ENCODE results near the gene DYRK1A. TPM values are rescaled to one million over a fixed set of nuclear protein-coding genes. Genes with fewer than 3 reads are reported as not detected.

DYRK1A gene
- polyA plus RNA-seq, 1 donor (not counting 4 experiments of a cell fraction or from before 2014, with no cell fraction given), result 25.3 TPM

DNA sequence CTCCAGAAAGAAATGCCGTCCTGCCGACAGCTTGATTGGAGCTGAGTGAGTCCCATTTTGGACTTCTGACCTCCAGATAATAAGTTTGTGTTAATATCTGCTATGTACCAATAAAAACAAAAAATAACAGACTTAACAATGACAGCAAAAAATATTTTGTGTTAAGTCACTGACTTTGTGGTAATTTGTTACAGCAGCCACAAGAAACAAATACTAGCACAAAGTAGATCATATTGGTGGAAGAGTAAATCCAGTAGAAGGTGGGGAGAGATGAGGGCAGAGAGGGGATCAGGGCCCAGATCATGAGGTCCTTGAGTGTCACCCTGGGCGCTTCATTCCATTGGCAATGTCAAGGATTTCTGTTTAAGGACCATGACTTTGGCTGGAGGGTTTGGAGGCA lies 168.6 kb downstream of the DYRK1A start:
- no peaks in the 10 kb centered on the region for H3K79me2 ChIP-seq (ENCODE audit: control insufficient read depth, insufficient read depth, low read length)
- H4K20me1 ChIP-seq (ENCODE audit: control insufficient read depth, extremely low read depth, insufficient read depth, low read length), result no peaks in the 10 kb centered on the region
- H3K4me1 ChIP-seq (ENCODE audit: control insufficient read depth, extremely low read depth, insufficient read depth, low read length), result peaks cover 16% of the 10 kb centered on the region
- no peak overlapping the region for H3K9ac ChIP-seq (ENCODE audit: control insufficient read depth, extremely low read depth, insufficient read depth, low read length)
- no peak overlapping the region for H3K4me3 ChIP-seq (ENCODE audit: control insufficient read depth in 2 of 3, extremely low read depth in 1 of 3, insufficient read depth in 2 of 3, low read depth in 1 of 3, low read length in 3 of 3)
- no peaks in the 10 kb centered on the region for H3K9me1 ChIP-seq (ENCODE audit: control insufficient read depth, extremely low read depth, insufficient read depth, low read length)
- H2AFZ ChIP-seq (ENCODE audit: control insufficient read depth, low read length), result no peak overlapping the region
- peaks cover 5% of the 10 kb centered on the region for H3K9me3 ChIP-seq (ENCODE audit: control insufficient read depth, low read depth, low read length)
- peaks cover 9% of the 10 kb centered on the region for H3K27me3 ChIP-seq (ENCODE audit: control insufficient read depth, extremely low read depth, insufficient read depth, low read length)
- TF ChIP-seq, protein P1, sequence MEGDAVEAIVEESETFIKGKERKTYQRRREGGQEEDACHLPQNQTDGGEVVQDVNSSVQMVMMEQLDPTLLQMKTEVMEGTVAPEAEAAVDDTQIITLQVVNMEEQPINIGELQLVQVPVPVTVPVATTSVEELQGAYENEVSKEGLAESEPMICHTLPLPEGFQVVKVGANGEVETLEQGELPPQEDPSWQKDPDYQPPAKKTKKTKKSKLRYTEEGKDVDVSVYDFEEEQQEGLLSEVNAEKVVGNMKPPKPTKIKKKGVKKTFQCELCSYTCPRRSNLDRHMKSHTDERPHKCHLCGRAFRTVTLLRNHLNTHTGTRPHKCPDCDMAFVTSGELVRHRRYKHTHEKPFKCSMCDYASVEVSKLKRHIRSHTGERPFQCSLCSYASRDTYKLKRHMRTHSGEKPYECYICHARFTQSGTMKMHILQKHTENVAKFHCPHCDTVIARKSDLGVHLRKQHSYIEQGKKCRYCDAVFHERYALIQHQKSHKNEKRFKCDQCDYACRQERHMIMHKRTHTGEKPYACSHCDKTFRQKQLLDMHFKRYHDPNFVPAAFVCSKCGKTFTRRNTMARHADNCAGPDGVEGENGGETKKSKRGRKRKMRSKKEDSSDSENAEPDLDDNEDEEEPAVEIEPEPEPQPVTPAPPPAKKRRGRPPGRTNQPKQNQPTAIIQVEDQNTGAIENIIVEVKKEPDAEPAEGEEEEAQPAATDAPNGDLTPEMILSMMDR (optimal IDR thresholded peaks at IDR 0.05 in 1 of 3, IDR thresholded peaks at IDR 0.05 in 1 of 3, conservative IDR thresholded peaks at IDR 0.05 in 1 of 3; ENCODE audit: extremely low read depth in 1 of 3, insufficient read depth in 2 of 3, low read length in 3 of 3), result no peak
- no peak for TF ChIP-seq EZH2 (IDR thresholded peaks at IDR 0.05; ENCODE audit: low read length)
- dilution Hi-C loops (cut with MboI; ENCODE audit: extremely low pct_ligation_motif_present, low sequenced_read_pairs), result no loop called here
- FAIRE-seq, result no peak
- no peak overlapping the region for H3K27ac ChIP-seq (ENCODE audit: control insufficient read depth, insufficient read depth, low read length)
- DNase-seq (ENCODE audit: low read depth, low spot score), result no peak
- H3K36me3 ChIP-seq (ENCODE audit: control insufficient read depth in 2 of 2, extremely low read depth in 1 of 2, insufficient read depth in 2 of 2, low read length in 2 of 2), result no peaks in the 10 kb centered on the region
- H3K4me2 ChIP-seq (ENCODE audit: control insufficient read depth, extremely low read depth, insufficient read depth, low read depth, low read length), result no peak overlapping the region

DNA sequence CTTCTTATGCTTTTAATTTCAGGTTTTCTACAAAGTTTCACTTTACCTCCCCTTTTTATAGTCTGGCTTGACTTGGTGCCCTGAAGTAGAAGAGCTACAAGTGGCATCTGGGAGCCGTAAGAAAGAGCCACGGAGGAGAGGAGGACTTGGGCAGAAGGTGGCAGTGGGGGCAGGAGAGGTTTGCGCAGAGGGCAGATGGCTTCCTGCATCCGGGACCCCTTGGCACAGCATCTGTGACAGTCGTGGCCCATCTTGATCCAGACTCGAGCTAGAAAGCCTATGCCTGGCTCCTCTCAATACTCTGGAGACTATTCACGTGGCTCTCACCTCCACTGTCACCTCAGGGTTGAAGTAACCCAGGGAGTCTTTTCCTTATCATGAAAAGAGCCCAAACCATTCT lies 169.1 kb downstream of the DYRK1A start:
- no peaks in the 10 kb centered on the region for H3K36me3 ChIP-seq (ENCODE audit: control insufficient read depth in 2 of 2, extremely low read depth in 1 of 2, insufficient read depth in 2 of 2, low read length in 2 of 2)
- no peak overlapping the region for H3K27ac ChIP-seq (ENCODE audit: control insufficient read depth, insufficient read depth, low read length)
- peaks cover 9% of the 10 kb centered on the region for H3K27me3 ChIP-seq (ENCODE audit: control insufficient read depth, extremely low read depth, insufficient read depth, low read length)
- dilution Hi-C loops (cut with MboI; ENCODE audit: extremely low pct_ligation_motif_present, low sequenced_read_pairs), result no loop called here
- TF ChIP-seq, protein P1 (optimal IDR thresholded peaks at IDR 0.05 in 1 of 3, IDR thresholded peaks at IDR 0.05 in 1 of 3, conservative IDR thresholded peaks at IDR 0.05 in 1 of 3; ENCODE audit: extremely low read depth in 1 of 3, insufficient read depth in 2 of 3, low read length in 3 of 3), result no peak
- peaks cover 5% of the 10 kb centered on the region for H3K9me3 ChIP-seq (ENCODE audit: control insufficient read depth, low read depth, low read length)
- no peak overlapping the region for H3K4me3 ChIP-seq (ENCODE audit: control insufficient read depth in 2 of 3, extremely low read depth in 1 of 3, insufficient read depth in 2 of 3, low read depth in 1 of 3, low read length in 3 of 3)
- DNase-seq (ENCODE audit: low read depth, low spot score), result no peak
- H3K79me2 ChIP-seq (ENCODE audit: control insufficient read depth, insufficient read depth, low read length), result no peaks in the 10 kb centered on the region
- no peak for FAIRE-seq
- no peak overlapping the region for H3K9ac ChIP-seq (ENCODE audit: control insufficient read depth, extremely low read depth, insufficient read depth, low read length)
- no peak overlapping the region for H2AFZ ChIP-seq (ENCODE audit: control insufficient read depth, low read length)
- H3K4me2 ChIP-seq (ENCODE audit: control insufficient read depth, extremely low read depth, insufficient read depth, low read depth, low read length), result no peak overlapping the region
- H3K9me1 ChIP-seq (ENCODE audit: control insufficient read depth, extremely low read depth, insufficient read depth, low read length), result no peaks in the 10 kb centered on the region
- H4K20me1 ChIP-seq (ENCODE audit: control insufficient read depth, extremely low read depth, insufficient read depth, low read length), result no peaks in the 10 kb centered on the region
- H3K4me1 ChIP-seq (ENCODE audit: control insufficient read depth, extremely low read depth, insufficient read depth, low read length), result peaks cover 16% of the 10 kb centered on the region
